DMS114 treated with DMSO at 0.1 percent for 48 hours (cell line): Measurements from ENCODE around the gene SPACDR.

ENCODE experiments used
- DNase-seq: peaks from one replicate; lab custom pipeline; 2025; ENCODE audit not compliant: unreplicated experiment; lab: John Stamatoyannopoulos, UW

The SPACDR gene

GRCh38 chr7:100419660-100420226 is 44.3 kb downstream of the SPACDR start:
- no peak for DNase-seq

- peak; percentile 13 for DNase-seq
Measured at GRCh38 chr7:100418930-100419659, 45.0 kb downstream of the SPACDR start.

GRCh38 chr7:100415448-100415847 is 48.6 kb downstream of the SPACDR start:
- DNase-seq: no peak

- DNase-seq: no peak
Measured at GRCh38 chr7:100413889-100414288, 50.2 kb downstream of the SPACDR start.

DNA sequence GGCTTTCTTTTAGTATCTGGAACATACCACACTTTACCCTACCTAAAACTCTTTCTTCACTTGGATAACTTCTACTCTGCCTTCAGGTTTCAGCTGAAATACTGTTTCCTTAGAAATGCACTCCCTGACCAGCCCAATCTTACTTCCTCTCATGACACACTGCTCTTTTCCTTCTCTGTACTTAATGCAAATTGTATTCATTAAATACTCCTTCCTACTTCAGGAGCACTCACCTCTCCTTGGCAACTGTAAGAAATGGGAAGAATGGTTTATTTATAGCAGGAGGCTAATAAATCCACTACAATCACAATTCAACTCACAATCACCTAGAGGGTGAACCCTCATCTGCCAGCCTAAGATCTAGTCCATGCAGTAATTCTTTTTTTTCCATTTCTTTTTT is 50.7 kb downstream of the SPACDR start:
- no peak for DNase-seq

GRCh38 chr7:100411101-100411500 is 53.0 kb downstream of the SPACDR start:
- no peak for DNase-seq

- peak; percentile 44 for DNase-seq
Measured at GRCh38 chr7:100407285-100408180, 56.5 kb downstream of the SPACDR start.

DNA sequence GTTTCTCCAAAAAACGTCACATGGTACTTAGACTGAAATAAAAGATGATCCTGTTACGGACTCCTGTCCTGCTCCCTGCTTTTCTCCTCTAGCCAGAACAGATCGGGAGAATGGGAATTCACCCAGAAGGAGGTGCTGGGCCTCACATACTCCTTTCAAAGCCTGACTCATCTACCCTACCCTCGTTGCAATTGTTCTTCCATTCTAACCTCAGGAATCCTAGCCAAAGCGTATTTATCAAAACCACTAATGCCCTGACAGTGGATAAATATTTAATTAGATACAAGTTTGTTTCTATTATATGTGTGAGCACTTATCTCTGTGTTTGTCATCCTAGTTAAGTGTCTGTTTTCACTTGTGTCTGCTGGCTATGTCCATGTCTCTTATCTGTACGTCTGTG is 57.3 kb downstream of the SPACDR start:
- no peak for DNase-seq
